ENCODE measurements around the gene EPRS1.

GRCh38 chr1:220011620-220012019 lies 34.7 kb downstream of the EPRS1 start:
- TF ChIP-seq POLR2A (IDR thresholded peaks at IDR 0.05; ENCODE audit: low read length) (no peak), GATA1 (IDR thresholded peaks at IDR 0.05; ENCODE audit: low read depth, low read length) (no peak)

All from erythroblast (primary cell).